Ectodermal cell (in vitro differentiated cells): ENCODE data around the gene C8A.

Experiments used
- H3K27ac ChIP-seq: 2 replicates; pipeline ENCODE4 v1.7.0; 2013; ENCODE audit warnings: mild to moderate bottlenecking, low read depth, low read length; ENCODE audit not compliant: insufficient read depth, poor library complexity, severe bottlenecking
- H3K27me3 ChIP-seq: 2 replicates; pipeline ENCODE4 v1.7.0; 2013; ENCODE audit warnings: mild to moderate bottlenecking, low read length; ENCODE audit not compliant: insufficient read depth, control insufficient read depth, poor library complexity, severe bottlenecking
- H3K36me3 ChIP-seq: one replicate; pipeline ENCODE4 v1.7.0; 2013; ENCODE audit warnings: low read length; ENCODE audit not compliant: control insufficient read depth, insufficient read depth
- H3K4me1 ChIP-seq: one replicate; pipeline ENCODE4 v1.7.0; 2013; ENCODE audit warnings: low read length; ENCODE audit not compliant: control insufficient read depth, insufficient read depth
- H3K4me3 ChIP-seq: 2 replicates; pipeline ENCODE4 v1.7.0; 2013; ENCODE audit warnings: low read depth, low read length, control low read depth; ENCODE audit not compliant: insufficient read depth
- H3K9me3 ChIP-seq: 2 replicates; pipeline ENCODE4 v1.7.0; 2013; ENCODE audit warnings: mild to moderate bottlenecking, low read length, moderate library complexity; ENCODE audit not compliant: control insufficient read depth
- WGBS, 2 experiments: methylation state at CpG; one replicate each; pipeline ENCODE4 v1.1.7; 2013; ENCODE audit warnings: missing lambda C conversion rate in 2 of 2; 5-methylcytosine and 5-hydroxymethylcytosine counted together

C8A gene

GRCh38 chr1:56877973-56878372 is 23.4 kb downstream of the C8A start:
- 91 to 92% methylated on average over 3 of the region's 3 CpGs for WGBS, 2 experiments
- H3K4me3 ChIP-seq, result no peak overlapping the region
- no peak overlapping the region for H3K27ac ChIP-seq
- H3K9me3 ChIP-seq, result no peaks in the 10 kb centered on the region
- H3K36me3 ChIP-seq, result no peaks in the 10 kb centered on the region
- no peaks in the 10 kb centered on the region for H3K4me1 ChIP-seq
- H3K27me3 ChIP-seq, result no peaks in the 10 kb centered on the region

DNA sequence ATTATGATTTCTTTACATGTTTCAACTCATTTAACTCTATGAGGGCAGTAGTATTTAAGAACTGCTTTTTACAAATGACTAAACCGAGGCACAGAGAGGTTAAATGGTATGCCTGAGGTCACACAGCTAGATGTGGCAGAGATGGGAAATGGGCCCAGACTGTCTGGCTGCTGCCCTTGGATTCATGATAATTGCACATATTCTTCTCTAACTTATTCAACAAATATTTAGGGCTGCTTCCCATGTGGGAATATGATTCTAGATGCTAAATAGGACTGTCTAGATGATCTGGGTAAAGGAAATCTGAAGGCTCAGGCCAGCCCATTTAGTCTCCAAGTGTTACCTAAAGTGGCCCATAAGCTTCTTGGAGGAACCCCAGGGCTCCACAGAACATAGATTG is 26.2 kb downstream of the C8A start:
- no peak overlapping the region for H3K4me3 ChIP-seq
- H3K9me3 ChIP-seq, result no peaks in the 10 kb centered on the region
- 86 to 88% methylated on average over 1 of the region's 1 CpG for WGBS, 2 experiments
- no peak overlapping the region for H3K27ac ChIP-seq
- no peaks in the 10 kb centered on the region for H3K36me3 ChIP-seq
- no peaks in the 10 kb centered on the region for H3K27me3 ChIP-seq
- H3K4me1 ChIP-seq, result no peaks in the 10 kb centered on the region

GRCh38 chr1:56881417-56881816 is 26.8 kb downstream of the C8A start:
- Histone ChIP-seq H3K9me3 (no peaks in the 10 kb centered on the region), H3K4me1 (no peaks in the 10 kb centered on the region), H3K4me3 (no peak overlapping the region), H3K27me3 (no peaks in the 10 kb centered on the region), H3K36me3 (no peaks in the 10 kb centered on the region), H3K27ac (no peak overlapping the region)
- 95 to 97% methylated on average over 6 of the region's 6 CpGs for WGBS, 2 experiments

DNA sequence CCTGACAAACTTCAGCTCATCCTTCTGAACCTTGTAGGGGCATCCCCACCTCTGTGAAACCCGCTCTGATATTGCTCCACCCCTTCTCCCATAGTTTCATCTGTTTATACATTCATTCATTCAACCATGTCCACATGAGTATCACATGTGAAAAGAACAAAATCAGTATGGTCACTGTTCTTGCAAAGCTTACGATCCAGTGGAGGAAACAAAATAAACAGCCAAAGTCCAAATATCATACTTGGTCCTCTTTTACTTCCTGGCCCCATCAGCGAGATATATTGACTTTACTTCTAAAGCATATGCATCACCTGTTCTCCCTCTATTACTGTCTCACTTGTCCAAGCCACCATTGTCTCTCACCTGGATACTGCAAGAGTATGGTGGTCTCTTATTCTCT is 35.6 kb downstream of the C8A start:
- Histone ChIP-seq H3K36me3 (no peaks in the 10 kb centered on the region), H3K27me3 (no peaks in the 10 kb centered on the region), H3K4me1 (no peaks in the 10 kb centered on the region), H3K9me3 (no peaks in the 10 kb centered on the region), H3K27ac (no peak overlapping the region), H3K4me3 (no peak overlapping the region)
- 89 to 94% methylated on average over 3 of the region's 3 CpGs for WGBS, 2 experiments

DNA sequence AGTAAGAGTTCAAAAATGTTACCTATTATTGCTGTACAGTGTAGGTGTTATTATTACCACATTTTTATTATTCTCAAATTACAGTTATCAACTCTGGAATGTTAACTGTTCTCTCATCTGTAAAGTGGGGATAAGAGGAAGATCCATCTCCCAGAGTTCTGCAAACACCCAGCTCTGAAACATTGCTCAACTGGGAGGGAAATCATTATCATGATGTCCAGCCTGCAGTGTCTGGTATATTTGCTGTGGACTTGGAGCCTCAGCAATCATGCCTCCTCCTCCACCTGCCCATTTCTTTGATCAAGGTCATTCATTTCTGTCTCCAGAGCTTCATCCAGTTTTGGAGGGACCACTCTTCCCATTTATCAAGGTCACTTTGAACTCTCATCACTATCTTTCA is 39.4 kb downstream of the C8A start:
- no peaks in the 10 kb centered on the region for H3K36me3 ChIP-seq
- no peak overlapping the region for H3K27ac ChIP-seq
- H3K9me3 ChIP-seq, result no peaks in the 10 kb centered on the region
- no peak overlapping the region for H3K4me3 ChIP-seq
- no peaks in the 10 kb centered on the region for H3K4me1 ChIP-seq
- no peaks in the 10 kb centered on the region for H3K27me3 ChIP-seq

- H3K27me3 ChIP-seq, result no peaks in the 10 kb centered on the region
- 93 to 96% methylated on average over 5 to 6 of the region's 6 CpGs for WGBS, 2 experiments
- H3K4me1 ChIP-seq, result peaks cover 3% of the 10 kb centered on the region
- no peak overlapping the region for H3K4me3 ChIP-seq
- no peaks in the 10 kb centered on the region for H3K9me3 ChIP-seq
- no peaks in the 10 kb centered on the region for H3K36me3 ChIP-seq
- H3K27ac ChIP-seq, result no peak overlapping the region
These were observed 42.8 kb downstream of the C8A start for GRCh38 chr1:56897150-56898004.

DNA sequence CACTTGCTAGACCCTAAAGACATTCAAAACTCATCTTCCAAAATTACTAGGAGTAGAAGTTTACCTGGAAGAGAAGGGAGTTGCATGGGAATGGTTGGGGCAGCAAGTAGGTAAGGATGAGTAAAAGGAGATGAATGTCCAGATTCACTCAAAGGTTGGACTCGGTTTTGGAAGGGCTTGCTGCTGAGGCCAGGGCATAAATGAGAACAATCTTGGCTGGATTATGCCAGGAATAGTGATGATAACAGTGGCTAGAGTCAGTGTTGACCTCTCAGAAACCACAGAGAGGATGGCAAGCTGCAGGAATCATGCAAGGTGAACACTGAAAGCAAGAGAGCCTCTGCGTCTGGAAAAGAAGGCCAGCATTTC is 43.4 kb downstream of the C8A start:
- no peaks in the 10 kb centered on the region for H3K36me3 ChIP-seq
- 95% methylated on average over 2 of the region's 2 CpGs for WGBS, 2 experiments
- H3K4me3 ChIP-seq, result no peak overlapping the region
- H3K27ac ChIP-seq, result no peak overlapping the region
- H3K9me3 ChIP-seq, result no peaks in the 10 kb centered on the region
- H3K4me1 ChIP-seq, result peaks cover 3% of the 10 kb centered on the region
- H3K27me3 ChIP-seq, result no peaks in the 10 kb centered on the region

GRCh38 chr1:56898879-56899278 is 44.3 kb downstream of the C8A start:
- WGBS, 2 experiments, result 63 to 65% methylated on average over 2 of the region's 2 CpGs
- no peaks in the 10 kb centered on the region for H3K27me3 ChIP-seq
- no peak overlapping the region for H3K4me3 ChIP-seq
- no peak overlapping the region for H3K27ac ChIP-seq
- peaks cover 3% of the 10 kb centered on the region for H3K4me1 ChIP-seq
- no peaks in the 10 kb centered on the region for H3K9me3 ChIP-seq
- H3K36me3 ChIP-seq, result no peaks in the 10 kb centered on the region

GRCh38 chr1:56901716-56902115 is 47.1 kb downstream of the C8A start:
- 80 to 84% methylated on average over 3 of the region's 3 CpGs for WGBS, 2 experiments
- Histone ChIP-seq H3K36me3 (no peaks in the 10 kb centered on the region), H3K9me3 (no peaks in the 10 kb centered on the region), H3K4me3 (no peak overlapping the region), H3K27me3 (no peaks in the 10 kb centered on the region), H3K27ac (no peak overlapping the region), H3K4me1 (peaks cover 3% of the 10 kb centered on the region)

DNA sequence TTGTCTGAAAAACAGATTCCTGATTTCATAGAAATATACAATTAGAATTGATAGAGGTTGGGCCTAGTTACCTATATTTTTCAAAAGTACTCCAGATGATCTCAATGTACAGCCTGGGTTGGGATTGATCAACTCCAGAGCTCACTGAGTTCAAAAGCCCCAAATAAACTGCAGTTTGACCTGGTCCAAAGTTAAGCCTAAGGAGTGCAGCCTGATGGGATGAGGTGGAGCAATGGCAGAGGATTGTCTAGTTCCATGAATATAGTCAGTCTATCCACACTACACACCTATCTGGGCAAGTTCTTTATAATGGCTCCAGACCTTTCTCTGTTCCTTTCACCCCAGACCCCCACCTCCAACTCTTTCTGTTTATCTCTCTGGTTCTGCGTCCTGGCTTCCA is 49.2 kb downstream of the C8A start:
- Histone ChIP-seq H3K9me3 (no peaks in the 10 kb centered on the region), H3K27ac (no peak overlapping the region), H3K36me3 (no peaks in the 10 kb centered on the region), H3K27me3 (no peaks in the 10 kb centered on the region), H3K4me3 (no peak overlapping the region), H3K4me1 (peaks cover 3% of the 10 kb centered on the region)
- WGBS, 2 experiments, result 93 to 94% methylated on average over 1 of the region's 1 CpG
